Measurements from ENCODE around the gene PGAP3.

Gene PGAP3

GRCh38 chr17:39663340-39663687, 24.5 kb downstream of the PGAP3 start:
- no peak for TF ChIP-seq CTCF (IDR thresholded peaks at IDR 0.05; ENCODE audit: unreplicated experiment in 3 of 3)
- Mint-ChIP-seq H3K36me3 (ENCODE audit: low read depth) (peaks cover 8% of the 10 kb centered on the region), H3K27ac (no peak overlapping the region), H3K4me1 (peaks cover 14% of the 10 kb centered on the region), H3K4me3 (no peak overlapping the region), H3K9me3 (no peaks in the 10 kb centered on the region), H3K27me3 (ENCODE audit: low read depth) (peaks cover 31% of the 10 kb centered on the region)

GRCh38 chr17:39662551-39663339, 25.1 kb downstream of the PGAP3 start:
- no peaks in the 10 kb centered on the region for H3K9me3 Mint-ChIP-seq
- H3K27ac Mint-ChIP-seq, result no peak overlapping the region
- no peak for TF ChIP-seq CTCF (IDR thresholded peaks at IDR 0.05; ENCODE audit: unreplicated experiment in 3 of 3)
- H3K4me1 Mint-ChIP-seq, result peaks cover 14% of the 10 kb centered on the region
- H3K27me3 Mint-ChIP-seq (ENCODE audit: low read depth), result peaks cover 27% of the 10 kb centered on the region
- no peak overlapping the region for H3K4me3 Mint-ChIP-seq
- H3K36me3 Mint-ChIP-seq (ENCODE audit: low read depth), result peaks cover 8% of the 10 kb centered on the region

GRCh38 chr17:39661744-39662541, 25.9 kb downstream of the PGAP3 start:
- H3K36me3 Mint-ChIP-seq (ENCODE audit: low read depth), result peaks cover 10% of the 10 kb centered on the region
- peaks cover 21% of the 10 kb centered on the region for H3K27me3 Mint-ChIP-seq (ENCODE audit: low read depth)
- no peaks in the 10 kb centered on the region for H3K9me3 Mint-ChIP-seq
- no peak for TF ChIP-seq CTCF (IDR thresholded peaks at IDR 0.05; ENCODE audit: unreplicated experiment in 3 of 3)
- no peak overlapping the region for H3K27ac Mint-ChIP-seq
- no peak overlapping the region for H3K4me3 Mint-ChIP-seq
- peaks cover 13% of the 10 kb centered on the region for H3K4me1 Mint-ChIP-seq

- Mint-ChIP-seq H3K4me3 (peak overlapping the region in 1 of 3 experiments; percentile 39), H3K36me3 (ENCODE audit: low read depth) (peaks cover 12% of the 10 kb centered on the region), H3K27ac (peak overlapping the region in 2 of 3 experiments; percentile 46 to 74), H3K27me3 (ENCODE audit: low read depth) (peaks cover 11% of the 10 kb centered on the region), H3K4me1 (peaks cover 10% of the 10 kb centered on the region), H3K9me3 (no peaks in the 10 kb centered on the region)
- no peak for TF ChIP-seq CTCF (IDR thresholded peaks at IDR 0.05; ENCODE audit: unreplicated experiment in 3 of 3)
Observed at GRCh38 chr17:39660397-39661385, 27.2 kb downstream of the PGAP3 start.

GRCh38 chr17:39660011-39660360, 27.9 kb downstream of the PGAP3 start:
- H3K4me3 Mint-ChIP-seq, result no peak overlapping the region
- no peak for TF ChIP-seq CTCF (IDR thresholded peaks at IDR 0.05; ENCODE audit: unreplicated experiment in 3 of 3)
- H3K27me3 Mint-ChIP-seq (ENCODE audit: low read depth), result peaks cover 4% of the 10 kb centered on the region
- H3K9me3 Mint-ChIP-seq, result no peaks in the 10 kb centered on the region
- peaks cover 18% of the 10 kb centered on the region for H3K36me3 Mint-ChIP-seq (ENCODE audit: low read depth)
- no peak overlapping the region for H3K27ac Mint-ChIP-seq
- peaks cover 16% of the 10 kb centered on the region for H3K4me1 Mint-ChIP-seq
